ENCODE data around the gene ERBB2. TPM values are rescaled to one million over a fixed set of nuclear protein-coding genes. Genes with fewer than 3 reads are reported as not detected.
A peak's percentile ranks its signal among the peaks of the same experiment; 100 is the strongest.

The ERBB2 gene
- total and polyA plus RNA-seq, 12 donors = 40.3 to 89.1 (median 66.1) TPM

DNA sequence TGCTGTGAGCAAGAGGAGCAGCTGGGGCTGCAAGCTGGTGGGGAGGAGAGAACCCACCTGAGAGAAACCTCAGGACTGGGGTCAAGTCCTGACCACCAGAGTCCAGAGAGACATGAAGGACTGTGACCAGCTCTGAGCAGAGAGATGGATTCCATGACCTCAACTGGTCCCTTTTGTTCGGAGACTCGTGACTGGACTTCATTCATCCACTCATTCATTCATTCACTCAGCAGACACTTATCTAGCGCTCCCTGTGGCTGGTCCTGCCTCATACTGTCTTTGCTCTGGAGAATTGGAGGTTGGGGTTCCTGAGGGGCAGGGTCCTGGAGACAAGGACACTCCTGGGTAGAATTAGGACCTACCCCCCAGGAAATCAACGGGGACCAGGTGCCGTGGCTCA is 4.0 kb downstream of the ERBB2 start:
- no peak for DNase-seq
- Histone ChIP-seq H3K36me3 (peaks cover 0 to 23% (median 10%) of the 10 kb centered on the region in 9 donors), H3K4me3 (no peak overlapping the region), H3K4me1 (peaks cover 10 to 68% (median 44%) of the 10 kb centered on the region in 9 donors), H3K27me3 (peaks cover 0 to 31% (median 0%) of the 10 kb centered on the region in 7 donors), H3K9me3 (no peaks in the 10 kb centered on the region), H3K27ac (peak overlapping the region in 3 of 10 donors; percentile 45 to 88 (median 74))
- TF ChIP-seq, protein P1, sequence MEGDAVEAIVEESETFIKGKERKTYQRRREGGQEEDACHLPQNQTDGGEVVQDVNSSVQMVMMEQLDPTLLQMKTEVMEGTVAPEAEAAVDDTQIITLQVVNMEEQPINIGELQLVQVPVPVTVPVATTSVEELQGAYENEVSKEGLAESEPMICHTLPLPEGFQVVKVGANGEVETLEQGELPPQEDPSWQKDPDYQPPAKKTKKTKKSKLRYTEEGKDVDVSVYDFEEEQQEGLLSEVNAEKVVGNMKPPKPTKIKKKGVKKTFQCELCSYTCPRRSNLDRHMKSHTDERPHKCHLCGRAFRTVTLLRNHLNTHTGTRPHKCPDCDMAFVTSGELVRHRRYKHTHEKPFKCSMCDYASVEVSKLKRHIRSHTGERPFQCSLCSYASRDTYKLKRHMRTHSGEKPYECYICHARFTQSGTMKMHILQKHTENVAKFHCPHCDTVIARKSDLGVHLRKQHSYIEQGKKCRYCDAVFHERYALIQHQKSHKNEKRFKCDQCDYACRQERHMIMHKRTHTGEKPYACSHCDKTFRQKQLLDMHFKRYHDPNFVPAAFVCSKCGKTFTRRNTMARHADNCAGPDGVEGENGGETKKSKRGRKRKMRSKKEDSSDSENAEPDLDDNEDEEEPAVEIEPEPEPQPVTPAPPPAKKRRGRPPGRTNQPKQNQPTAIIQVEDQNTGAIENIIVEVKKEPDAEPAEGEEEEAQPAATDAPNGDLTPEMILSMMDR (IDR thresholded peaks at IDR 0.05) = no peak
- intact Hi-C loops (cut with DNase I) = loop anchor here in 1 of 10 donors (1.0 kb wide), 1 partner anchor 23 kb away; no protein-coding TSS in a partner anchor
- no peak for ATAC-seq
- 83% methylated on average over 5 of the region's 5 CpGs for WGBS, 2 donors

DNA sequence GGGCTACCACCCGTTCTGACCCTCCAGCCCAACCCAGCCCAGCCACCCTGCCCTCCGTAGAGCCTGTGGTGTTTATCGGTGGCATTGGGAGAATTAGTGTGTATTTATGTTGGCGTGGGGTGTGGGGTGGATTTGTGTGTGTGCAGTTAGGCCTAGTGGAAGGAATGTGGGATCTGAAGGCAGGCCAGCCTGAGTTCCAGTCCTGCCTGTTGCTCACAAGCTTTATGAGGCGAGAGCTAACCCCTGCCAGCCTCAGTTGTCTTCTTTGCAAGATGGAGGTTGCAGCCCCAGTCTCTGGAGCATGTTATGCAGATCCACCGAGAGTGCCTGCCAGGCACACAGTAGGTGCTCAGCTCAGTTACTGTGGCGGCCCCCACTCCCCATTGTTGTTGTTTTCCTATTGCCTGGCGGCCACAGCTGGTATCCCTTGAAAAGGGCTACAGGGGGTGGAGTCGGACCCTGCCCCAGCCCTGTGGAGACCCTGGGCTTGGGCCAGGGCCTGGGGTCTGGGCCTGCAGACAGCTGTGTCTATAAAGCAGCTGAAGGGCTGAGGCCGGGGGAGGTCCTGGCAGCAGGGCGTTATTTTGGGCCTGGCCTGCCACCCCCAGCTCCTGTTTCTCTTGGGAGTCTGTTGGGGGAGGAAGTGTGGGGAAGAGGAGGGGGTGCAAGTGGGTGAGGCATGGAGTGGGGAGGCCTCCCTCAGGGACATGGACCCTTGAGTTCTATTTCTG is 5.1 kb downstream of the ERBB2 start:
- Histone ChIP-seq H3K4me3 (no peak overlapping the region), H3K27ac (peak overlapping the region in 9 of 10 donors; percentile 56 to 82 (median 70)), H3K27me3 (peaks cover 0 to 20% (median 0%) of the 10 kb centered on the region in 7 donors), H3K9me3 (no peaks in the 10 kb centered on the region), H3K4me1 (peaks cover 10 to 62% (median 40%) of the 10 kb centered on the region in 9 donors), H3K36me3 (peaks cover 0 to 34% (median 18%) of the 10 kb centered on the region in 9 donors)
- TF ChIP-seq, protein P1 (IDR thresholded peaks at IDR 0.05) = peak in 4 of 9 donors; percentile 6 to 27 (median 19)
- intact Hi-C loops (cut with DNase I) = no loop called here
- 46 to 60% methylated on average over 11 of the region's 11 CpGs for WGBS, 2 donors
- ATAC-seq (peak in 3 of 8 donors; percentile 6 to 31 (median 14)), DNase-seq (no peak)

DNA sequence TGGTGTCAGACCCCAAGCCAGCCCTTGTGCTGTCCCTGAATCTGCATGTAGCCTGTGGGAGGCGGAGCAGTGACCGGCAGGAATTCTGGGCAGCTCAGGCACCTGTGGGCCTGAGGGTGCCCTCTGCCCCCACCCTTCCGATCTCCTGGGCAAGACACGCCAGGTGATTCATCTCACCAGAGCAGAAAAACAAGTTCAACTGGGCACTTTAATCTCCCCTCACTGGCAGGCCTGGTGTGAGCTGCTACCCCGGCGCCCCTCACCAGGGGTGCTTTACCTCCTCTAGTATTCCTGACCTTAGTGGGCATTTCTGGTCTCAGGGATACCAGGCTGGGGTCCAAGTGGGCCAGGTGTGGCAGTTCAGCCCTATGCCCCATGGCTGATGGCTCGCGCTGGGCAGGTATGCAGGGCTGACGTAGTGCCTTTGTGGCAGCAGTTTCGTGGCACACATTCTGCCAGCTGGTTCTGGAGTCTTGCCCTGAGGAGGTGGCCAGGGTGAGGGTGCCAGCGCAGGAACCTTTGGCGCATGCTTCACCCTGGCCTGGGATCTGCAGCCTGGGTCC is 6.0 kb downstream of the ERBB2 start:
- Histone ChIP-seq H3K27ac (peak overlapping the region in 9 of 10 donors; percentile 56 to 82 (median 70)), H3K9me3 (no peaks in the 10 kb centered on the region), H3K4me1 (peaks cover 10 to 56% (median 40%) of the 10 kb centered on the region in 9 donors), H3K4me3 (no peak overlapping the region), H3K36me3 (peaks cover 0 to 42% (median 18%) of the 10 kb centered on the region in 9 donors), H3K27me3 (peaks cover 0 to 11% (median 0%) of the 10 kb centered on the region in 7 donors)
- intact Hi-C loops (cut with DNase I) = no loop called here
- 51 to 68% methylated on average over 12 of the region's 12 CpGs for WGBS, 2 donors
- peak; percentile 30 to 83 (median 67) for ATAC-seq
- TF ChIP-seq, protein P1 (IDR thresholded peaks at IDR 0.05) = no peak
- peak; percentile 37 to 56 for DNase-seq

DNA sequence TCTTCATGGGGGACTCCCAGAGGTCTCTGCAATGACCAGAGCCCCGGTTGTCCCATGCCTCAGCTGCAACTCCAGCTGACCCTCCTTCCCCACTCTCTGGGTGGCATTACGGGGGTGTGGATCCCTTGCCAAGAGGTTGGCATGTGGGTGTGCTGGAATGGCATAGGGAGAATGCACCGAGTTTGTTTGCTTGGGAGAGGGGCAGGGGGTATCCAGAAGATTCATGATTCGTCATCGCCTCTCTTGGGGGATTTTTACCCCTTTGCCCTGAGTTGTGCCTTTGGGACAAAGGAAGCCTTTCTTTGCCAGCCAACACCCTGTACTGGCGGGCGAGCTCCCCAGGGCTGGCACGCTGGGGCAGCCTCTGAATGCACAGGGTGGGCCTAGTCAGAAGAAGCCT is 6.5 kb downstream of the ERBB2 start:
- peak in 3 of 8 donors; percentile 4 to 6 (median 5) for ATAC-seq
- H3K4me3 ChIP-seq = no peak overlapping the region
- H3K4me1 ChIP-seq = peaks cover 7 to 51% (median 35%) of the 10 kb centered on the region in 9 donors
- intact Hi-C loops (cut with DNase I) = no loop called here
- H3K36me3 ChIP-seq = peaks cover 0 to 48% (median 18%) of the 10 kb centered on the region in 9 donors
- peaks cover 0 to 6% (median 0%) of the 10 kb centered on the region in 7 donors for H3K27me3 ChIP-seq
- WGBS, 2 donors = 71 to 75% methylated on average over 8 of the region's 8 CpGs
- no peaks in the 10 kb centered on the region for H3K9me3 ChIP-seq
- TF ChIP-seq, protein P1 (IDR thresholded peaks at IDR 0.05) = no peak
- DNase-seq = no peak
- H3K27ac ChIP-seq = peak overlapping the region in 7 of 10 donors; percentile 59 to 82 (median 74)
